Activated effector memory CD4-positive, alpha-beta T cell treated with anti-CD3 and anti-CD28 coated beads, Interleukin-2, amount 50 U/mL, for 16 hours (primary cell): Measurements from ENCODE around the gene RREB1.

Experiments
- DNase-seq: peaks from one replicate; pipeline ENCODE4 v3.0.0-alpha.2; 2020

The RREB1 gene

GRCh38 chr6:7230956-7231713 is 123.4 kb downstream of the RREB1 start:
- DNase-seq = no peak

DNA sequence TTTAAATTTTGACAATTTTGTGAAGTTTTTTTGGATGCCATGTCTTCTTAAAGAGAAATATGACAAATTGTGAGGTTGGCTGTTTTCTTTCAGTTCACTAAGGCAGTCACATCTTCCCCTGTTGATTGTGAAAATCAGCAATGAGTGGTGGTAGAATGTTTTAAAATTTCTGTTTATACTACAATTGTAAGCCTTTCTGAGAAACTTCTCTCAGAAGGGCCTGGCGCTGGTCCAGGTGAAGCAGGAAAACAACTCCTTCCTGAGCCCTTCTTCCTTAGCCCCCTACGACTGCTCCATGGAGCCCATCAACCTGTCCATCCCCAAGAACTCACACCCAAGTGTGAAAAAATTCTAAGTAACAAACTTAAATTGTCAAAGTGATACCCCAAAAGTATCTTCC is 124.6 kb downstream of the RREB1 start:
- peak; percentile 39 for DNase-seq

- peak; percentile 37 for DNase-seq
Observed at GRCh38 chr6:7234547-7234946, 126.8 kb downstream of the RREB1 start.

DNA sequence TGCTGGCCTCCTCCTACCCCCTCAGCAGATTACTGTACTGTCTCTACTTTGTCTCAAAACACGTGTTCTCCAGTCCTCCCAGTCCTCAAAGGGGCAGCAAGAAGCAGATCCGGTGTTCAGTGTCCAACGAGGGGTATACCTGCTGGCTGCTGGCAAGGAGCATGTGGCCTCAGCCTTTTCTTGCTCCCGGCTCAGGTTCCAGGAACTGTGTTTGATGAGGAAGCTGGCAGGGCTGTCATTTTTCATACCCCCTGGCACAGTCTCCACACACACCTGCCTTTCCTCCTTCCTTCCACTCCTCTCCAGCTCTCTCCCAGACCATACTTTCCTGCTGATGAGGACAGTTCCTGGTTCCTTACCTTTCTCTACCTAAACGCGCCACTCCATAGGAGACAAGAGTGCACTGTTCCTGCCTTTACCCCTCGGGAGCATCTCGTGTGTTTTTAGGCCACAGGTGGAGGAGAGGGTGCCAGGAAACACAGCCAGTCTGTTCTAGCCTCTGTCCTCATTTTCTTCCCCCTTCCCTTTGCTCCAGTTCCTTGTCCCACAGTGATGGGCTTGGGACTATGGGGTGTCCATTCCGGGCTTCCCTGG is 128.0 kb downstream of the RREB1 start:
- DNase-seq = peak; percentile 43

DNA sequence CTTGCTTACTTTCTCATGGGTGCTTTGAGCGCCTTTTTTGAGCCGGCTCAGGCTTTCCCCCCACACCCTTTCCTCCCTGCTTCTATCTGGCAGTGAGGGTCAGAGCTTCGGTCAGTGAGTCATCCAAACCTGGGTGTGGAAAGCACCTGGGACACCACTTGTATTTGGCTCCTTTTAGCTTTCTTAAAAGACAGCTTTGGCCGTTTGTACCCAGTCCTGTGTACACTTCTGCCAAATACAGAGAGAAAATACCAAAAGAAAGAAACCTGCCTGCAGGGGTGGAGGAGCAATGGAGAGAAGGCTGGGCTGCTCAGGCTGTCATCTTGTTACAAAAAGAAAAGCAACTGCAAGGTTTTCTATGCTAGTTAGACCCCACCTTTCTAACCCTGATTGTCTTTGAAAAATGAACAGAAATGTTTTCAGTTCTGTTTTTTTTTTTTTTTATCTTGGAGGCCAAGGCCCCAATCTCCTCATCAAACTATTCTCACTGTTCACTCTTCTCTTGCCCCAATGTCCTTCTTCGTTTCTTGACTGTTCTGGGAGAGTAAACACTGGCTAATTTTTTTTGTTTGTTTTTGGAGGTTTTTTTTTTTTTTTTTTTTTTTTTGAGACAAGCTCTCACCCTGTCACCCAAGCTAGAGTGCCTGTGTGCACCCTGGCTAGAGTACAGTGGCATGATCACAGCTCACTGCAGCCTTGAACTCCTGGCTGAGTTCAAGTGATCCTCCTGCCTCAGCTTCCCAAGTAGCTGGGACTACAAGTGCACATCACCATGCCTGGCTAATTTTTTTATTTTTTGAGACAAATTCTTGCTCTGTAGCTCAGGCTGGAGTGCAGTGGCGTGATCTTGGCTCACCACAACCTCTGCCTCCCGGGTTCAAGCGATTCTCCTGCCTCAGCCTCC is 128.8 kb downstream of the RREB1 start:
- DNase-seq = peak; percentile 22

GRCh38 chr6:7237653-7238188 is 130.0 kb downstream of the RREB1 start:
- peak; percentile 24 for DNase-seq

DNA sequence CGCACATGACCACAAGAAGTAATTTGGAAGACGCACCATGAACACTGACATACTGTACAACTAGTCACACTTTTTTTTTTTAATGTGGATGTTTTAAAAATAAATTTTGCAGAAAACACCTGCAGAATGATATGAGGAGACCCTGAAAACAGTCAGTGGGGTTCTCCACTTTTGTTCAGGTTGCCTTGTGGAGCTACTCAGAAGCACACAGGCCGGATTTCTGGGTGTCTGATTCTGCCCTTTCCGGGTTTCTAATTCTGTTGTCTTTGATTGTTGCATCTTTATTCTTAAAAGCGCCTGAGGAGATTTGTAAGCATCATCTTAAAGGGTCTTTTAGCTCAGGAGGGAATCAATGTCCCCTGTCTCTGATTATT is 130.8 kb downstream of the RREB1 start:
- no peak for DNase-seq

GRCh38 chr6:7238900-7239589 is 131.3 kb downstream of the RREB1 start:
- DNase-seq = peak; percentile 87

GRCh38 chr6:7239590-7239948 is 131.8 kb downstream of the RREB1 start:
- DNase-seq = peak; percentile 48

DNA sequence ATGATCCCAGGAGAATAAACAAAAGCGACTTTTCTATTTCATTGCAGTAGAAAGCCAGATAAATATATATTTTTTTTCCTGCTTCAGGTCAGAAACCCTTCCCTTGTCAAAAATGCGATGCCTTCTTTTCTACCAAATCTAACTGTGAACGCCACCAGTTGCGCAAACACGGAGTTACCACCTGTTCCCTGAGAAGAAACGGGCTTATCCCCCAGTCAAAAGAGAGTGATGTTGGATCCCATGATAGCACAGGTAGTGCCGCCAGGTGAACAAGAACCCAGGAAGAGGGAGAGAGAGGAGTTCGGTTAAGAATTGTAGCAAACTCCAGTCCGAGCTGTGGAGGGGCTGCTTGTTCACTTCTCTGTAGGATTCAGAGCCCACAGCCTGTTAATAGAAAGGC is 132.6 kb downstream of the RREB1 start:
- DNase-seq = peak; percentile 24

DNA sequence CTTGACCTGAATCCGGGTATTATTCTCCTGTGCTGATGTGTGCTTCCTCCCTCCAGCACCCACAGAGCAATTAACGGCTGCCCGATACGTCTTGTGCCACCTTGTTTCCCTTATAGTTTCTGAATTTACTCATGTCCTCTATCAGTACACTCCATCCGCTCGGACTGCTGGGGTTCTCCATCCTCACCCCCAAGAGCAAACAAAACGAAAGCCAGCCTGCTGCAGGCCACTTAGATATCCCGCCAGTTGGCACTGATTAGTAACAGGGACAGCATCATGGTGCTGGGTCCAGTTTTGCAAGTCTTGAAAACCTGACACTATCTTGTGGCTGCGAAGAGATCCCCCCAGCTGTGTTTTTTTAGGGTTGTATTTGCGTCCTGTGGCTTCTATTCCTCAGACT is 133.4 kb downstream of the RREB1 start:
- peak; percentile 39 for DNase-seq

- peak; percentile 34 for DNase-seq
Observed at GRCh38 chr6:7241709-7242645, 134.2 kb downstream of the RREB1 start.

GRCh38 chr6:7242835-7243178 is 135.0 kb downstream of the RREB1 start:
- DNase-seq = peak; percentile 55

DNA sequence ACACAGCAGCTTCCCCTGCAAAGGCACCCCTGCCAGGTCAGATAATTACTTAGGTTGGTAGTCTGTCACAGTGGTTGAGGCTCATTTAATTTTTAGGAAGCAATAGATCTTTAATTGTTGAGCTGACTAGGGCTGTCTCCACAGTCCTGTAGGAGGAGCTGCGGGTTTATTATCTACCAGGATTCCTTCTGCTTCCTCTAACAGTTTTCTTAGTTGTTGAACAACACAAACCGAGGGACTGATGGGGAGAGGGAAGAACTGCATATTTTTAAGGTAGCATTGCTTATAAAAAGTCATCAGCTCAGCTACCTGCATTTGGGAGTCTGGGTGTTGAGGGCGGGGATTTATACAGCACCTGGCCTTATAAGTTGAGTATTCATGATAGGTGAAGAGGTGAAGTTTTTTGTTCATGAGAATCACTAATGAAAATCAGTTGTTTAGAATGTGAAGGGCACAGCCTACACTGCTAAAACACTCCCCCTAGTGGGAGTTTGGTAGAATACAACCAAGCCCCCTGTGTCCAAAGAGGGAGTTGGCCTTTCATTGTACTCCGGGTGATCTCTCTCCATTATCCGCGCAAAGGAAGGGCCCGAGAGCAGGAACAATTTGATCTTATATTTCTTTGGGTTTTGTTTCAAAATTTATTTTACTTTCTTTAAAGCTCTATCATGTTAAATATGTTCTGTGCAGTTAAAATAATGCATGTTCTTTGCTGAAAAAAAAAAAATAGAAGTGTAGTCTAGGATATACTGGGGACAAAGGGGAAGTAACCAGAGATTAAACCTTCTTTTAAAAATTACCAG is 135.6 kb downstream of the RREB1 start:
- DNase-seq = no peak

GRCh38 chr6:7245668-7246393 is 138.1 kb downstream of the RREB1 start:
- no peak for DNase-seq

GRCh38 chr6:7246401-7247178 is 138.8 kb downstream of the RREB1 start:
- DNase-seq = no peak

DNA sequence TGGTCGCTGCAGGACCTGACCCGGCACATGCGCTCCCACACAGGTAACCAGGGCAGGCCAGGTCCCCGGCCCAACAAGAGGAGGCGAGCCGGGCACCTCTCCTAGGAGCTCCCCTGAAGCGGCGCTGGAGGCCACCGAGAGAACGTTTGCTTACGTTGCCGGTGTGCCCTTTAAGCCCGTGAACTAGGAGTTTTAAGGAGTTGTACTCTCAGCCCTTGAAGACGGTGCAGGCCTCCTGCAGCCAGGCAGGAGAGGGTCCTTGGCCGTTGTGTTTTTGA is 139.4 kb downstream of the RREB1 start:
- no peak for DNase-seq

- no peak for DNase-seq
Observed at GRCh38 chr6:7247828-7248227, 140.1 kb downstream of the RREB1 start.

GRCh38 chr6:7249391-7249790 is 141.6 kb downstream of the RREB1 start:
- no peak for DNase-seq
